IMR-90 (cell line): Measurements from ENCODE around the gene RAP1GAP2. TPM values are rescaled to one million over a fixed set of nuclear protein-coding genes. Genes with fewer than 3 reads are reported as not detected.

Experiments
- ATAC-seq: fragments of 200-7000 bp; cut with Tn5 transposase; 2 replicates; pipeline ENCODE4 v1.9.1; 2020; ENCODE audit warnings: low read depth, mild to moderate bottlenecking, moderate library complexity
- BruUV-seq: library from RNA; stranded (reverse); fragments of 400-500 nt; replicated peaks from 2 replicates; lab custom pipeline; 2021; lab: Mats Ljungman, UMichigan
- CTCF ChIA-PET: fragments of 300-600 bp; formaldehyde crosslinking; extraction: SDS; loops from one replicate; lab custom pipeline; 2021; ENCODE audit warnings: antibody characterized with exemption; lab: Yijun Ruan, JAX
- POLR2A ChIA-PET: fragments of 300-600 bp; sonication (Branson Sonifier 250); formaldehyde crosslinking; loops from one replicate; lab custom pipeline; 2022; ENCODE audit warnings: antibody characterized with exemption; ENCODE audit not compliant: unreplicated experiment; lab: Charles Lee
- DNase-seq: peaks from one replicate; pipeline ENCODE4 v3.0.0; 2013
- H2AFZ ChIP-seq: replicated peaks from 2 replicates; pipeline ENCODE3; 2013; ENCODE audit warnings: low read length, mild to moderate bottlenecking; ENCODE audit not compliant: poor library complexity
- H2AK5ac ChIP-seq: 2 replicates; pipeline ENCODE4 v1.6.1; 2013; ENCODE audit warnings: low read depth, low read length, inconsistent platforms
- H2AK9ac ChIP-seq: replicated peaks from 2 replicates; pipeline ENCODE3; 2013; ENCODE audit warnings: mild to moderate bottlenecking, low read depth, low read length, moderate library complexity; ENCODE audit not compliant: poor library complexity
- H2BK120ac ChIP-seq: 2 replicates; pipeline ENCODE4 v1.6.1; 2013; ENCODE audit warnings: low read depth, low read length, inconsistent platforms
- H2BK15ac ChIP-seq: 3 replicates; pipeline ENCODE4 v1.6.1; 2013; ENCODE audit warnings: low read depth, low read length, inconsistent platforms
- H2BK20ac ChIP-seq: 2 replicates; pipeline ENCODE4 v1.6.1; 2013; ENCODE audit warnings: low read depth, mild to moderate bottlenecking, inconsistent platforms, low read length, moderate library complexity
- H2BK5ac ChIP-seq: 2 replicates; pipeline ENCODE4 v1.6.1; 2013; ENCODE audit warnings: mild to moderate bottlenecking, low read depth, low read length, inconsistent platforms; ENCODE audit not compliant: poor library complexity, severe bottlenecking
- H3K14ac ChIP-seq: replicated peaks from 2 replicates; pipeline ENCODE4 v1.6.1; 2013; ENCODE audit warnings: low read depth, low read length, inconsistent platforms
- H3K18ac ChIP-seq: 2 replicates; pipeline ENCODE4 v1.6.1; 2013; ENCODE audit warnings: low read depth, low read length, control low read depth
- H3K23ac ChIP-seq: 2 replicates; pipeline ENCODE4 v1.6.1; 2013; ENCODE audit warnings: low read depth, low read length, inconsistent platforms
- H3K27ac ChIP-seq: 2 replicates; pipeline ENCODE4 v1.5.1; 2013; ENCODE audit warnings: mild to moderate bottlenecking, control low read depth, low read length; ENCODE audit not compliant: insufficient read depth
- H3K27me3 ChIP-seq: 2 replicates; pipeline ENCODE4 v1.6.1; 2013; ENCODE audit warnings: low read length; ENCODE audit not compliant: control insufficient read depth, insufficient read depth
- H3K36me3 ChIP-seq: 2 replicates; pipeline ENCODE4 v1.6.1; 2013; ENCODE audit warnings: low read length, mixed read lengths; ENCODE audit not compliant: control insufficient read depth, insufficient read depth
- H3K4ac ChIP-seq: 2 replicates; pipeline ENCODE4 v1.6.1; 2013; ENCODE audit warnings: low read depth, low read length, inconsistent platforms
- H3K4me1 ChIP-seq: 2 replicates; pipeline ENCODE4 v1.6.1; 2013; ENCODE audit warnings: low read length, mixed read lengths; ENCODE audit not compliant: control insufficient read depth, insufficient read depth
- H3K4me2 ChIP-seq: 2 replicates; pipeline ENCODE4 v1.6.1; 2013; ENCODE audit warnings: low read depth, mild to moderate bottlenecking, control low read depth, low read length, moderate library complexity
- H3K4me3 ChIP-seq: 2 replicates; pipeline ENCODE4 v1.5.1; 2013; ENCODE audit warnings: low read depth, mild to moderate bottlenecking, control low read depth, low read length, moderate library complexity; ENCODE audit not compliant: insufficient read depth
- H3K56ac ChIP-seq: 2 replicates; pipeline ENCODE4 v1.6.1; 2013; ENCODE audit warnings: low read length, inconsistent platforms; ENCODE audit not compliant: insufficient read depth; ENCODE audit errors: extremely low read depth
- H3K79me1 ChIP-seq, 2 experiments: 2 replicates each; pipeline ENCODE4 v1.6.1; 2013; ENCODE audit warnings: low read length in 2 of 2, inconsistent platforms in 1 of 2, low read depth in 1 of 2
- H3K9ac ChIP-seq: 2 replicates; pipeline ENCODE4 v1.6.1; 2013; ENCODE audit warnings: low read depth, low read length, control low read depth
- H3K9me1 ChIP-seq: 2 replicates; pipeline ENCODE4 v1.6.1; 2013; ENCODE audit warnings: low read length, inconsistent platforms; ENCODE audit not compliant: insufficient read depth
- H3K9me3 ChIP-seq: 2 replicates; pipeline ENCODE4 v1.6.1; 2013; ENCODE audit warnings: low read length; ENCODE audit not compliant: control insufficient read depth, insufficient read depth
- H4K20me1 ChIP-seq: 2 replicates; pipeline ENCODE4 v1.6.1; 2013; ENCODE audit warnings: low read length, inconsistent platforms; ENCODE audit not compliant: insufficient read depth
- H4K5ac ChIP-seq: 2 replicates; pipeline ENCODE4 v1.6.1; 2013; ENCODE audit warnings: mild to moderate bottlenecking, low read depth, low read length, control low read depth
- H4K8ac ChIP-seq, 2 experiments: 2 replicates each; pipeline ENCODE4 v1.6.1; 2013; ENCODE audit warnings: low read depth in 2 of 2, low read length in 2 of 2, control low read depth in 1 of 2, inconsistent platforms in 1 of 2
- H4K91ac ChIP-seq: 2 replicates; pipeline ENCODE4 v1.6.1; 2013; ENCODE audit warnings: low read depth, low read length, inconsistent platforms; ENCODE audit not compliant: insufficient read depth
- BHLHE40 ChIP-seq: fragments of 150-350 bp; IDR thresholded peaks from 2 replicates; pipeline ENCODE4 v1.6.1; 2016; ENCODE audit warnings: mild to moderate bottlenecking, low read depth, low read length
- CEBPB ChIP-seq: IDR thresholded peaks from 2 replicates; pipeline ENCODE4 v1.6.1; 2012; ENCODE audit warnings: low read depth, low read length, improper control_type of control experiment
- FOS ChIP-seq: fragments of 150-350 bp; IDR thresholded peaks from 2 replicates; pipeline ENCODE4 v1.6.1; 2016; ENCODE audit warnings: low read depth, low read length
- MAFK ChIP-seq: IDR thresholded peaks from 2 replicates; pipeline ENCODE4 v1.6.1; 2012; ENCODE audit warnings: low read depth, low read length, improper control_type of control experiment
- MAZ ChIP-seq: IDR thresholded peaks from 2 replicates; pipeline ENCODE4 v1.6.1; 2012; ENCODE audit warnings: low read depth, mild to moderate bottlenecking, low read length, improper control_type of control experiment, moderate library complexity, borderline replicate concordance
- MXI1 ChIP-seq: IDR thresholded peaks from 2 replicates; pipeline ENCODE4 v1.6.1; 2012; ENCODE audit warnings: low read depth, mild to moderate bottlenecking, low read length, moderate library complexity, borderline replicate concordance
- NFE2L2 ChIP-seq: fragments of 150-350 bp; IDR thresholded peaks from 2 replicates; pipeline ENCODE4 v1.6.1; 2016; ENCODE audit warnings: low read depth, mild to moderate bottlenecking, low read length
- POLR2A ChIP-seq: IDR thresholded peaks from 2 replicates; pipeline ENCODE4 v1.6.1; 2012; ENCODE audit warnings: mild to moderate bottlenecking, low read depth, low read length
- RAD21 ChIP-seq: IDR thresholded peaks from 2 replicates; pipeline ENCODE4 v1.6.1; 2012; ENCODE audit warnings: low read length, improper control_type of control experiment
- RCOR1 ChIP-seq: IDR thresholded peaks from 2 replicates; pipeline ENCODE4 v1.6.1; 2012; ENCODE audit warnings: mild to moderate bottlenecking, low read length, improper control_type of control experiment; ENCODE audit not compliant: insufficient replicate concordance
- RFX5 ChIP-seq: IDR thresholded peaks from 2 replicates; pipeline ENCODE4 v1.8.0; 2012; ENCODE audit warnings: low read depth, mild to moderate bottlenecking, low read length, moderate library complexity
- SMC3 ChIP-seq: fragments of 150-350 bp; IDR thresholded peaks from 2 replicates; pipeline ENCODE4 v1.6.1; 2016; ENCODE audit warnings: low read depth, mild to moderate bottlenecking, antibody characterized with exemption, low read length, moderate library complexity
- USF2 ChIP-seq: fragments of 150-350 bp; IDR thresholded peaks from 2 replicates; pipeline ENCODE4 v1.6.1; 2017; ENCODE audit warnings: mild to moderate bottlenecking, antibody characterized with exemption, low read length, low read depth
- WGBS, 2 experiments: methylation state at CpG; one replicate each; pipeline versions ENCODE4 v1.1.5 to v1.1.7; 2013; ENCODE audit warnings: missing lambda C conversion rate in 2 of 2; ENCODE audit not compliant: insufficient read length in 1 of 2; ENCODE audit errors: extremely low coverage in 2 of 2; 5-methylcytosine and 5-hydroxymethylcytosine counted together
- dilution Hi-C: fragments of 300-500 bp; cut with HindIII; formaldehyde crosslinking; loops from one replicate; pipeline ENCODE4 v1.14.3; 2018; ENCODE audit warnings: low sequenced_read_pairs; ENCODE audit not compliant: unreplicated experiment
- in situ Hi-C: fragments of 300-500 bp; cut with MboI; formaldehyde crosslinking; loops from 3 replicates; pipeline ENCODE4 v1.14.3; 2019; ENCODE audit warnings: low sequenced_read_pairs, inconsistent platforms, mixed read lengths
- intact Hi-C: fragments of 100-400 bp; cut with micrococcal nuclease; formaldehyde crosslinking; loops from 2 replicates; pipeline ENCODE4 v1.10.0; 2022
- polyA plus RNA-seq, 3 experiments: library from polyadenylated mRNA; depleted of rRNA; stranded (reverse); fragments of >200 nt; gene quantifications; 2 replicates each; pipeline ENCODE4 v1.2.3, GENCODE V29; 2012; ENCODE audit warnings: low replicate concordance in 1 of 3
- total RNA-seq: library from RNA; depleted of rRNA; stranded (reverse); fragments of >200 nt; gene quantifications from 2 replicates; pipeline ENCODE4 v1.2.3, GENCODE V29; 2012
- TF ChIP-seq, protein P1 (sequence below): fragments of 150-350 bp; IDR thresholded peaks from 2 replicates; pipeline ENCODE4 v1.6.1; 2016; ENCODE audit warnings: low read depth, mild to moderate bottlenecking, low read length, moderate library complexity, borderline replicate concordance

The RAP1GAP2 gene
- total and polyA plus RNA-seq, 2 of the 4 experiments (the other 2 are of a cell fraction) = 5.7 to 7.5 TPM

DNA sequence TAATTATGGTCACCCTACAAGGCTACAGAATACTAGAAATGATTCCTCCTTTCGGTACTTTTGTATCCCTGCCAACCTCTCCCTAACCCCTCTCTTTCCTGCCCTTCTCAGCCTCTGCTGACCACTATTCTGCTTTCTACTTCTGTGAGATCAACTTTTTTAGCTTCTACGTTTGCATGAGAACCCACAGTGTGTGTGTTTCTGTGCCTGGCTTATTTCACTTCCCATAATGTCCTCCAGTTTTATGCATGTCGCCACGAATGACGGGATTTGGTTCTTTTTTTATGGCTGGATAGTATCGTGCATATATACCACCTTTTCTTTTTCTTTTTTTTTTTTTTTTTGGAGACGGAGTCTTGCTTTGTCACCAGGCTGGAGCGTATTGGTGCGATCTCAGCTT lies 92.1 kb downstream of the RAP1GAP2 start:
- H4K20me1 ChIP-seq = peaks cover 11% of the 10 kb centered on the region
- no peak overlapping the region for H3K4ac ChIP-seq
- 80% methylated on average over 1 of the region's 9 CpGs; no CpG with 5 or more reads in 1 of the 2 experiments for WGBS, 2 experiments
- H3K4me3 ChIP-seq = no peak overlapping the region
- H2BK15ac ChIP-seq = no peak overlapping the region
- H3K79me1 ChIP-seq = peaks cover 4 to 9% of the 10 kb centered on the region in 2 experiments
- H2BK120ac ChIP-seq = no peak overlapping the region
- H2BK20ac ChIP-seq = no peak overlapping the region
- no peaks in the 10 kb centered on the region for H3K27me3 ChIP-seq
- ATAC-seq = no peak
- no peak overlapping the region for H2AK9ac ChIP-seq
- H3K27ac ChIP-seq = no peak overlapping the region
- no TSS peak for BruUV-seq
- no peak overlapping the region for H3K9ac ChIP-seq
- POLR2A ChIA-PET = no interaction called here
- H4K8ac ChIP-seq = no peak overlapping the region
- no peak for DNase-seq
- no peak overlapping the region for H3K18ac ChIP-seq
- no peak overlapping the region for H3K56ac ChIP-seq
- TF ChIP-seq FOS (no peak), RFX5 (no peak), RCOR1 (no peak), MAFK (no peak), RAD21 (no peak), CEBPB (no peak), BHLHE40 (no peak), NFE2L2 (no peak), MXI1 (no peak), SMC3 (no peak), USF2 (no peak), MAZ (no peak), POLR2A (no peak)
- TF ChIP-seq, protein P1, sequence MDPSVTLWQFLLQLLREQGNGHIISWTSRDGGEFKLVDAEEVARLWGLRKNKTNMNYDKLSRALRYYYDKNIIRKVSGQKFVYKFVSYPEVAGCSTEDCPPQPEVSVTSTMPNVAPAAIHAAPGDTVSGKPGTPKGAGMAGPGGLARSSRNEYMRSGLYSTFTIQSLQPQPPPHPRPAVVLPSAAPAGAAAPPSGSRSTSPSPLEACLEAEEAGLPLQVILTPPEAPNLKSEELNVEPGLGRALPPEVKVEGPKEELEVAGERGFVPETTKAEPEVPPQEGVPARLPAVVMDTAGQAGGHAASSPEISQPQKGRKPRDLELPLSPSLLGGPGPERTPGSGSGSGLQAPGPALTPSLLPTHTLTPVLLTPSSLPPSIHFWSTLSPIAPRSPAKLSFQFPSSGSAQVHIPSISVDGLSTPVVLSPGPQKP = no peak
- no peak overlapping the region for H3K23ac ChIP-seq
- H4K91ac ChIP-seq = no peak overlapping the region
- CTCF ChIA-PET = no interaction called here
- no peaks in the 10 kb centered on the region for H3K36me3 ChIP-seq
- H3K9me3 ChIP-seq = no peaks in the 10 kb centered on the region
- H3K9me1 ChIP-seq = 0 out of 2 replicates have a peak, but pooled peaks cover 4% of the 10 kb centered on the region
- in situ Hi-C loops (no loop called here), dilution Hi-C loops (no loop called here), intact Hi-C loops (no loop called here)
- no peak overlapping the region for H4K5ac ChIP-seq
- H3K4me2 ChIP-seq = no peak overlapping the region
- H2AFZ ChIP-seq = no peak overlapping the region
- H2AK5ac ChIP-seq = no peak overlapping the region
- peaks cover 6% of the 10 kb centered on the region for H3K4me1 ChIP-seq
- H2BK5ac ChIP-seq = no peak overlapping the region
- no peak overlapping the region for H3K14ac ChIP-seq
